ENCODE results near the gene LIN7B. TPM values are rescaled to one million over a fixed set of nuclear protein-coding genes. Genes with fewer than 3 reads are reported as not detected.

The LIN7B gene
- total and polyA plus RNA-seq, 9 of the 15 experiments (the other 6 are each of a cell fraction or from before 2014, with no cell fraction given): 0.89 to 15.7 (median 4.0) TPM

- no peak for TF ChIP-seq CBX2 (IDR thresholded peaks at IDR 0.05; ENCODE audit: insufficient read depth, low read length, poor library complexity, severe bottlenecking)
- TF ChIP-seq POLR2G (IDR thresholded peaks at IDR 0.05; ENCODE audit: low read depth, low read length): peak; percentile 87
Measured at GRCh38 chr19:49150106-49150943, 36.2 kb downstream of the LIN7B start (continued).

- Histone ChIP-seq H3K4me1 (replicated peaks in 1 of 2; ENCODE audit: control insufficient read depth in 2 of 2, insufficient read depth in 2 of 2, low read length in 2 of 2) (peaks cover 46 to 90% of the 10 kb centered on the region in 2 experiments), H4K20me1 (replicated peaks; ENCODE audit: control insufficient read depth, insufficient read depth, low read length) (peaks cover 5% of the 10 kb centered on the region; the same call in 1 of the 2 replicates), H3K79me2 (ENCODE audit: control insufficient read depth, insufficient read depth, low read length) (peaks cover 44% of the 10 kb centered on the region; the same call in 2 of the 3 replicates), H3K4me3 (peak overlapping the region; percentile 54), H2AFZ (ENCODE audit: low read depth, low read length) (peak overlapping the region; percentile 69), H3K9me3 (replicated peaks; ENCODE audit: control insufficient read depth, insufficient read depth, low read depth, low read length) (no peaks in the 10 kb centered on the region), H3K9me1 (ENCODE audit: control insufficient read depth, insufficient read depth, low read length) (no peaks in the 10 kb centered on the region), H3K27ac (ENCODE audit: extremely low read depth, low read depth, low read length) (peak overlapping the region; percentile 89), H3K36me3 (ENCODE audit: control insufficient read depth, insufficient read depth, low read length) (no peaks in the 10 kb centered on the region), H3K9ac (ENCODE audit: insufficient read depth in 1 of 2, low read depth in 2 of 2, low read length in 2 of 2) (peak overlapping the region; percentile 86 to 98), H3K27me3 (ENCODE audit: control insufficient read depth in 2 of 2, insufficient read depth in 2 of 2, low read length in 2 of 2) (no peaks in the 10 kb centered on the region), H3K4me2 (ENCODE audit: insufficient read depth, low read length) (peak overlapping the region; percentile 99)
- ChIA-PET POLR2A (interaction anchor here (0.6 to 2.0 kb wide), 11 partner anchors 11 to 702 kb away, joined by 3 to 11 read pairs (median 3); partner anchors contain the start of gene LIN7B), CTCF (ENCODE audit: low intra/inter-chr PET ratio) (no interaction called here)
- ATAC-seq: no peak
- in situ Hi-C loops (cut with MboI) (no loop called here), intact Hi-C loops (cut with micrococcal nuclease) (loop anchor here (5.0 to 10.0 kb wide), 3 partner anchors 156 to 819 kb away; partner anchors contain the start of genes GYS1, RUVBL2 and SLC17A7)
- BruUV-seq (replicated peaks): no TSS peak
- peak in 1 of 4 experiments; percentile 41 for DNase-seq (ENCODE audit: extremely low read depth in 1 of 4, low spot score in 3 of 4)
- FAIRE-seq: no peak
- 0% methylated on average over 8 of the region's 16 CpGs for WGBS (ENCODE audit: insufficient coverage, low coverage, missing lambda C conversion rate)
- peak; percentile 84 for TF ChIP-seq ZNF740 (CRISPR knock-in tag; IDR thresholded peaks at IDR 0.05)
- TF ChIP-seq ZNF740 (tag; IDR thresholded peaks at IDR 0.05): peak in 1 of 2 experiments; percentile 84; a peak in 2 of 4 replicates
- TF ChIP-seq ZNF395 (CRISPR knock-in tag; IDR thresholded peaks at IDR 0.05): 0 out of 2 replicates have a peak, but pooled peaks have one; percentile 52
- no peak for TF ChIP-seq ZNF311 (CRISPR knock-in tag; IDR thresholded peaks at IDR 0.05)
- TF ChIP-seq ZFP91 (CRISPR knock-in tag; IDR thresholded peaks at IDR 0.05): no peak
- no peak for TF ChIP-seq TOE1 (IDR thresholded peaks at IDR 0.05; ENCODE audit: borderline replicate concordance)
- TF ChIP-seq TOE1 (CRISPR knock-in tag; IDR thresholded peaks at IDR 0.05; ENCODE audit: borderline replicate concordance, low read depth): no peak
- 0 out of 2 replicates have a peak, but pooled peaks have one; percentile 78 for TF ChIP-seq SREBF2 (CRISPR knock-in tag; IDR thresholded peaks at IDR 0.05)
- peak; percentile 49; the same call in 1 of the 2 replicates for TF ChIP-seq ZNF384 (IDR thresholded peaks at IDR 0.05; ENCODE audit: low read depth, low read length)
- no peak for TF ChIP-seq CXXC5 (CRISPR knock-in tag; IDR thresholded peaks at IDR 0.05)
- TF ChIP-seq ELF1 (tag; IDR thresholded peaks at IDR 0.05): peak; percentile 30; the same call in 1 of the 2 replicates
- TF ChIP-seq TBL1XR1 (IDR thresholded peaks at IDR 0.05; ENCODE audit: low read length in 2 of 2): no peak
- TF ChIP-seq NFXL1 (CRISPR knock-in tag; IDR thresholded peaks at IDR 0.05): no peak
- TF ChIP-seq NFRKB (IDR thresholded peaks at IDR 0.05; ENCODE audit: low read depth): peak; percentile 31; the same call in 1 of the 2 replicates
Measured at GRCh38 chr19:49150944-49151243, 36.7 kb downstream of the LIN7B start.
